ENCODE results near the gene ATP1B3. TPM values are rescaled to one million over a fixed set of nuclear protein-coding genes. Genes with fewer than 3 reads are reported as not detected.

Gene ATP1B3
- total and polyA plus RNA-seq, 4 donors, result 6.8 to 30.2 (median 11.3) TPM

DNA sequence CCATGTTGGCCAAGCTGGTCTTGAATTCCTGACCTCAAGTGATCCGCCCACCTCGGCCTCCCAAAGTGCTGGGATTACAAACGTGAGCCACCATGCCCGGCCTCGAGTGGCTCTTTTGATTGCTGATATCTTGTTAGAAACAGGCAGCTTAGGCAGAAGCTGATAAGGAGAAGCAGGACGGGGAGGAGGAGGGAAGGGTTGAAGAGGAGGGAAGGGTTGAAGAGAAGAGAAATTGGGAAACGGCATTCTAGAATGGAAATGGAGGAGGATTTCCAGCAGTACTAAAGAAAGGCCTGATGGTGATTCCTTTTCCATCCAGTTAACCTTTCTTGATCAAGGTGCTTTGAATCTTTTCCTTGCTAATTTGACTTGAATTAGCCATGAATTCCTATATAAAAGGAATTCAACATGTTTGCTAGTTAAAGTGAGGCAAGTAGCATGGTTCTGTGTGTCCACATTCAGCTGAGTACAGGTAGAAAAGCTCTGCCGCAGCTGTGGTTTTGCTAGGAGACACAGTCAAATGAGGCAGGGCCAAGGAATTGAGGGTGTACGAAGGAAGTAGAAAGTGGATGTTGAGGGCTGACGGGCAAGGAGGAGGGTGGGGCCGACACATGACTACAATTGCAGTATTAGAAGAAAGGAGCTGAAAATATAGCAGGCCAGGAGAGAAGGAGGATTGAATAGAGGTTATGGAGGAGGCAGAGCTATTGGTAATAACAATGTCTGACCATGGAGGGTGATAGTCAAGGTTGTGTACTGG, 27.2 kb upstream of the ATP1B3 start (continued):
- TF ChIP-seq, protein P1, sequence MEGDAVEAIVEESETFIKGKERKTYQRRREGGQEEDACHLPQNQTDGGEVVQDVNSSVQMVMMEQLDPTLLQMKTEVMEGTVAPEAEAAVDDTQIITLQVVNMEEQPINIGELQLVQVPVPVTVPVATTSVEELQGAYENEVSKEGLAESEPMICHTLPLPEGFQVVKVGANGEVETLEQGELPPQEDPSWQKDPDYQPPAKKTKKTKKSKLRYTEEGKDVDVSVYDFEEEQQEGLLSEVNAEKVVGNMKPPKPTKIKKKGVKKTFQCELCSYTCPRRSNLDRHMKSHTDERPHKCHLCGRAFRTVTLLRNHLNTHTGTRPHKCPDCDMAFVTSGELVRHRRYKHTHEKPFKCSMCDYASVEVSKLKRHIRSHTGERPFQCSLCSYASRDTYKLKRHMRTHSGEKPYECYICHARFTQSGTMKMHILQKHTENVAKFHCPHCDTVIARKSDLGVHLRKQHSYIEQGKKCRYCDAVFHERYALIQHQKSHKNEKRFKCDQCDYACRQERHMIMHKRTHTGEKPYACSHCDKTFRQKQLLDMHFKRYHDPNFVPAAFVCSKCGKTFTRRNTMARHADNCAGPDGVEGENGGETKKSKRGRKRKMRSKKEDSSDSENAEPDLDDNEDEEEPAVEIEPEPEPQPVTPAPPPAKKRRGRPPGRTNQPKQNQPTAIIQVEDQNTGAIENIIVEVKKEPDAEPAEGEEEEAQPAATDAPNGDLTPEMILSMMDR (IDR thresholded peaks at IDR 0.05; ENCODE audit: low read depth, low read length, missing input control), result no peak
- TF ChIP-seq TAF1 (conservative IDR thresholded peaks at IDR 0.05), result no peak
- no peak for TF ChIP-seq HNF4G (IDR thresholded peaks at IDR 0.05)

DNA sequence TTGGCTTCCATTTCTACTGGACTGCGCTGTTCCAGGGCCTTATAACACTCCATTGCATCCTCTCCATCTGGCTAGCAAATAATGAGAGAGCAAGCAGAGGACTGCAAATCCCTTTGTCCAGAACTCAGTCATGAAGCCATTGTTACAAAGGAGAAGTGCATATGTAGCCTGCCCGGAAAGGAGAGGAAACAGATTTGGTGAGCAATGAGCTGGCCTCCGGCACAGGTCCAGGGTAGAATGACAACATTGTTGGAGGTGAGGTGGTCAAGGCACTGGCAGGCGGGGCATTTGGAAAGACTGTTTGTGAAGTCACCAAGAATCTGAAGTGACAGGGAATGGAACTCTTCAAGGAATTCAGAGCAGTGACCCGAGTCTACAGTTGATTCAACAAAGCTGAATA, 25.0 kb upstream of the ATP1B3 start:
- H3K4me1 ChIP-seq (ENCODE audit: control insufficient read depth in 4 of 4, insufficient read depth in 4 of 4, low read length in 3 of 4), result no peaks in the 10 kb centered on the region
- no peaks in the 10 kb centered on the region for H3K36me3 ChIP-seq (ENCODE audit: control insufficient read depth in 4 of 4, insufficient read depth in 3 of 4, low read depth in 1 of 4, low read length in 3 of 4)
- no peak overlapping the region for H3K4me3 ChIP-seq (ENCODE audit: low read depth in 1 of 3, low read length in 3 of 3)
- 83% methylated on average over 5 of the region's 5 CpGs for WGBS
- H3K9me3 ChIP-seq (ENCODE audit: control insufficient read depth in 4 of 4, low read length in 3 of 4), result no peaks in the 10 kb centered on the region
- H3K27ac ChIP-seq (ENCODE audit: low read depth in 1 of 2, low read length in 2 of 2), result no peak overlapping the region
- no peaks in the 10 kb centered on the region for H3K27me3 ChIP-seq (ENCODE audit: control insufficient read depth in 4 of 4, insufficient read depth in 4 of 4, low read length in 3 of 4)
- no peak overlapping the region for H3K9ac ChIP-seq (ENCODE audit: low read depth in 1 of 2, low read length in 2 of 2)
- no peak for DNase-seq (ENCODE audit: low spot score)
- TF ChIP-seq, protein P2, sequence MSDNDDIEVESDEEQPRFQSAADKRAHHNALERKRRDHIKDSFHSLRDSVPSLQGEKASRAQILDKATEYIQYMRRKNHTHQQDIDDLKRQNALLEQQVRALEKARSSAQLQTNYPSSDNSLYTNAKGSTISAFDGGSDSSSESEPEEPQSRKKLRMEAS (IDR thresholded peaks at IDR 0.05), result no peak
- TF ChIP-seq FOXA1 (IDR thresholded peaks at IDR 0.05), result no peak
- no peak for TF ChIP-seq SP1 (IDR thresholded peaks at IDR 0.05)
- TF ChIP-seq HNF4G (IDR thresholded peaks at IDR 0.05), result no peak
- no peak for TF ChIP-seq HNF4A (conservative IDR thresholded peaks at IDR 0.05)
- no peak for TF ChIP-seq RAD21 (IDR thresholded peaks at IDR 0.05)
- TF ChIP-seq TAF1 (conservative IDR thresholded peaks at IDR 0.05), result no peak
- TF ChIP-seq, protein P3, sequence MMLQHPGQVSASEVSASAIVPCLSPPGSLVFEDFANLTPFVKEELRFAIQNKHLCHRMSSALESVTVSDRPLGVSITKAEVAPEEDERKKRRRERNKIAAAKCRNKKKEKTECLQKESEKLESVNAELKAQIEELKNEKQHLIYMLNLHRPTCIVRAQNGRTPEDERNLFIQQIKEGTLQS (IDR thresholded peaks at IDR 0.05), result no peak
- no peak for TF ChIP-seq YY1 (IDR thresholded peaks at IDR 0.05)

DNA sequence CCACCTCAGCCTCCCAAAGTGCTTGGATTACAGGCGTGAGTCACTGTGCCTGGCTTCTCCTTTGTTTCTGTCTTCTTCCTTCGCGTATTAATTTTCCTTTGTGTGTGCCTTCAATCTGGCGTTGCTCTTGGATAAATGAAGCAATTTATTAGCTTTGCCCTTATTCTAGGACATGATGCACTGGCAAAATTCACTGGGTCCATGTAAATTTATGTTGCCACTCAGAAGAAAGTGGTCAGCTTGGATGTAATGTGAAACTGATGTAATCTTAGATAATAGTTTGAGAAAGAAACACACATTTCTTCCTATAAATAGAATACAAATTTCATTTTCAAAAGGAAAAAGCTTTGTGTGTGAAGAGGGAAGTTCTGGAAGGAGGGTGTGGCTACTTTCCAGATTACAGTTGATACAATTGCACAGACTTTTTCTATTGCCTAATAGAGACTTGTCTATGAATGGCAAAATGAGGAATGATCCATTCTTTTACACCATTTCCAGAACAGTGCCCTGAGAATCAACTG, 23.3 kb upstream of the ATP1B3 start:
- WGBS, result 87% methylated on average over 4 of the region's 4 CpGs
- H3K4me3 ChIP-seq (ENCODE audit: low read depth in 1 of 3, low read length in 3 of 3), result no peak overlapping the region
- H3K27ac ChIP-seq (ENCODE audit: low read depth in 1 of 2, low read length in 2 of 2), result peak overlapping the region in 1 of 2 donors; percentile 41
- H3K27me3 ChIP-seq (ENCODE audit: control insufficient read depth in 4 of 4, insufficient read depth in 4 of 4, low read length in 3 of 4), result no peaks in the 10 kb centered on the region
- TF ChIP-seq HNF4A (conservative IDR thresholded peaks at IDR 0.05) (no peak), RAD21 (IDR thresholded peaks at IDR 0.05) (no peak), YY1 (IDR thresholded peaks at IDR 0.05) (no peak), EGR1 (IDR thresholded peaks at IDR 0.05; ENCODE audit: low read depth in 2 of 2) (no peak), SP1 (IDR thresholded peaks at IDR 0.05) (no peak), FOXA2 (IDR thresholded peaks at IDR 0.05) (no peak), RXRA (IDR thresholded peaks at IDR 0.05) (no peak), NR2F2 (IDR thresholded peaks at IDR 0.05) (no peak), JUND (IDR thresholded peaks at IDR 0.05) (no peak), FOXA1 (IDR thresholded peaks at IDR 0.05) (no peak)
- TF ChIP-seq, protein P1 (IDR thresholded peaks at IDR 0.05; ENCODE audit: low read depth, low read length, missing input control), result no peak
- TF ChIP-seq, protein P2 (IDR thresholded peaks at IDR 0.05), result no peak
- TF ChIP-seq, protein P3 (IDR thresholded peaks at IDR 0.05), result no peak
- TF ChIP-seq, protein P4, sequence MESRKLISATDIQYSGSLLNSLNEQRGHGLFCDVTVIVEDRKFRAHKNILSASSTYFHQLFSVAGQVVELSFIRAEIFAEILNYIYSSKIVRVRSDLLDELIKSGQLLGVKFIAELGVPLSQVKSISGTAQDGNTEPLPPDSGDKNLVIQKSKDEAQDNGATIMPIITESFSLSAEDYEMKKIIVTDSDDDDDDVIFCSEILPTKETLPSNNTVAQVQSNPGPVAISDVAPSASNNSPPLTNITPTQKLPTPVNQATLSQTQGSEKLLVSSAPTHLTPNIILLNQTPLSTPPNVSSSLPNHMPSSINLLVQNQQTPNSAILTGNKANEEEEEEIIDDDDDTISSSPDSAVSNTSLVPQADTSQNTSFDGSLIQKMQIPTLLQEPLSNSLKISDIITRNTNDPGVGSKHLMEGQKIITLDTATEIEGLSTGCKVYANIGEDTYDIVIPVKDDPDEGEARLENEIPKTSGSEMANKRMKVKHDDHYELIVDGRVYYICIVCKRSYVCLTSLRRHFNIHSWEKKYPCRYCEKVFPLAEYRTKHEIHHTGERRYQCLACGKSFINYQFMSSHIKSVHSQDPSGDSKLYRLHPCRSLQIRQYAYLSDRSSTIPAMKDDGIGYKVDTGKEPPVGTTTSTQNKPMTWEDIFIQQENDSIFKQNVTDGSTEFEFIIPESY (IDR thresholded peaks at IDR 0.05), result no peak
- no peak overlapping the region for H3K9ac ChIP-seq (ENCODE audit: low read depth in 1 of 2, low read length in 2 of 2)
- no peaks in the 10 kb centered on the region for H3K9me3 ChIP-seq (ENCODE audit: control insufficient read depth in 4 of 4, low read length in 3 of 4)
- H3K4me1 ChIP-seq (ENCODE audit: control insufficient read depth in 4 of 4, insufficient read depth in 4 of 4, low read length in 3 of 4), result no peaks in the 10 kb centered on the region
- no peak for DNase-seq (ENCODE audit: low spot score)
- no peaks in the 10 kb centered on the region for H3K36me3 ChIP-seq (ENCODE audit: control insufficient read depth in 4 of 4, insufficient read depth in 3 of 4, low read depth in 1 of 4, low read length in 3 of 4)

Data from liver (tissue), 9 donors.